Muscle of leg (tissue), 11 donors: Measurements from ENCODE around the gene ARHGEF12. TPM values are rescaled to one million over a fixed set of nuclear protein-coding genes. Genes with fewer than 3 reads are reported as not detected.

ENCODE experiments used
- DNase-seq: peaks from one replicate; pipeline ENCODE4 v3.0.0; 2013
- H3K27ac ChIP-seq: one replicate; pipeline ENCODE4 v1.5.1; 2013; ENCODE audit warnings: mild to moderate bottlenecking, low read length, control low read depth
- H3K27me3 ChIP-seq: one replicate; pipeline ENCODE4 v1.6.1; 2013; ENCODE audit warnings: low read length; ENCODE audit not compliant: control insufficient read depth, insufficient read depth
- H3K36me3 ChIP-seq: one replicate; pipeline ENCODE4 v1.6.1; 2013; ENCODE audit warnings: low read length; ENCODE audit not compliant: control insufficient read depth, insufficient read depth
- H3K4me1 ChIP-seq: one replicate; pipeline ENCODE4 v1.6.1; 2013; ENCODE audit warnings: low read length; ENCODE audit not compliant: control insufficient read depth, insufficient read depth
- H3K4me3 ChIP-seq: one replicate; pipeline ENCODE4 v1.5.1; 2013; ENCODE audit warnings: low read length, control low read depth
- H3K9me3 ChIP-seq: replicated peaks from 2 replicates; pipeline ENCODE4 v1.6.1; 2013; ENCODE audit warnings: low read depth, low read length; ENCODE audit not compliant: control insufficient read depth
- WGBS: methylation state at CpG from one replicate; pipeline ENCODE4 v1.1.5; 2013; ENCODE audit warnings: missing lambda C conversion rate; ENCODE audit not compliant: insufficient coverage; 5-methylcytosine and 5-hydroxymethylcytosine counted together
- polyA plus RNA-seq, 8 donors: library from polyadenylated mRNA; unstranded; fragments of 120-200 nt; gene quantifications; one replicate each; pipeline versions ENCODE4 v1.2.1 to v1.2.3, GENCODE V29; 2013; ENCODE audit warnings: inconsistent platforms in 1 of 8, low replicate concordance in 1 of 8; ENCODE audit not compliant: insufficient read length in 8 of 8, insufficient read depth in 1 of 8
- total RNA-seq: library from RNA; stranded (reverse); fragments of 120-200 nt; gene quantifications from one replicate; pipeline ENCODE4 v1.2.4, GENCODE V29; 2013

ARHGEF12 gene
- total and polyA plus RNA-seq, 9 donors, result 26.5 to 53.6 (median 36.5) TPM

- no peaks in the 10 kb centered on the region for H3K9me3 ChIP-seq
- peaks cover 5% of the 10 kb centered on the region for H3K36me3 ChIP-seq
- no peaks in the 10 kb centered on the region for H3K4me1 ChIP-seq
- no peaks in the 10 kb centered on the region for H3K27me3 ChIP-seq
- DNase-seq, result no peak
- WGBS, result no CpG with 5 or more reads among the region's 5 CpGs
- H3K27ac ChIP-seq, result no peak overlapping the region
- H3K4me3 ChIP-seq, result no peak overlapping the region
Observed at GRCh38 chr11:120409655-120410054, 73.4 kb downstream of the ARHGEF12 start.

- Histone ChIP-seq H3K36me3 (peaks cover 6% of the 10 kb centered on the region), H3K27me3 (no peaks in the 10 kb centered on the region), H3K27ac (no peak overlapping the region), H3K9me3 (no peaks in the 10 kb centered on the region), H3K4me3 (no peak overlapping the region), H3K4me1 (no peaks in the 10 kb centered on the region)
- no peak for DNase-seq
- no CpG with 5 or more reads among the region's 8 CpGs for WGBS
Observed at GRCh38 chr11:120410622-120411380, 74.6 kb downstream of the ARHGEF12 start.

GRCh38 chr11:120413480-120413879 lies 77.3 kb downstream of the ARHGEF12 start:
- Histone ChIP-seq H3K27me3 (no peaks in the 10 kb centered on the region), H3K27ac (no peak overlapping the region), H3K36me3 (peaks cover 11% of the 10 kb centered on the region), H3K4me1 (no peaks in the 10 kb centered on the region), H3K9me3 (no peaks in the 10 kb centered on the region), H3K4me3 (no peak overlapping the region)
- no peak for DNase-seq

GRCh38 chr11:120420572-120420971 lies 84.4 kb downstream of the ARHGEF12 start:
- no peak for DNase-seq
- Histone ChIP-seq H3K27ac (no peak overlapping the region), H3K36me3 (peaks cover 11% of the 10 kb centered on the region)

GRCh38 chr11:120424185-120424969 lies 88.2 kb downstream of the ARHGEF12 start:
- H3K4me1 ChIP-seq, result no peaks in the 10 kb centered on the region
- no CpG with 5 or more reads among the region's 3 CpGs for WGBS
- H3K36me3 ChIP-seq, result peaks cover 7% of the 10 kb centered on the region
- H3K9me3 ChIP-seq, result no peaks in the 10 kb centered on the region
- no peak overlapping the region for H3K27ac ChIP-seq
- no peaks in the 10 kb centered on the region for H3K27me3 ChIP-seq
- DNase-seq, result no peak
- H3K4me3 ChIP-seq, result no peak overlapping the region

More at GRCh38 chr11:120420572-120420971, 84.4 kb downstream of the ARHGEF12 start:
- Histone ChIP-seq H3K4me1 (no peaks in the 10 kb centered on the region), H3K4me3 (no peak overlapping the region), H3K9me3 (no peaks in the 10 kb centered on the region), H3K27me3 (no peaks in the 10 kb centered on the region)
- WGBS, result no CpG with 5 or more reads among the region's 4 CpGs

- no peaks in the 10 kb centered on the region for H3K27me3 ChIP-seq
- DNase-seq, result no peak
- H3K27ac ChIP-seq, result no peak overlapping the region
- no peaks in the 10 kb centered on the region for H3K9me3 ChIP-seq
- no peak overlapping the region for H3K4me3 ChIP-seq
- H3K4me1 ChIP-seq, result no peaks in the 10 kb centered on the region
- WGBS, result 80% methylated on average over 1 of the region's 3 CpGs
- peaks cover 9% of the 10 kb centered on the region for H3K36me3 ChIP-seq
Observed at GRCh38 chr11:120424970-120425332, 88.7 kb downstream of the ARHGEF12 start.

- Histone ChIP-seq H3K27ac (no peak overlapping the region), H3K27me3 (no peaks in the 10 kb centered on the region), H3K36me3 (peaks cover 9% of the 10 kb centered on the region), H3K4me1 (no peaks in the 10 kb centered on the region), H3K9me3 (no peaks in the 10 kb centered on the region), H3K4me3 (no peak overlapping the region)
- WGBS, result no CpG with 5 or more reads among the region's 3 CpGs
- DNase-seq, result peak; percentile 23
Observed at GRCh38 chr11:120425527-120425926, 89.3 kb downstream of the ARHGEF12 start.

- DNase-seq, result no peak
- Histone ChIP-seq H3K27me3 (no peaks in the 10 kb centered on the region), H3K36me3 (peaks cover 8% of the 10 kb centered on the region), H3K9me3 (no peaks in the 10 kb centered on the region), H3K4me3 (no peak overlapping the region), H3K4me1 (no peaks in the 10 kb centered on the region), H3K27ac (no peak overlapping the region)
Observed at GRCh38 chr11:120430146-120430545, 93.9 kb downstream of the ARHGEF12 start.

GRCh38 chr11:120431633-120432032 lies 95.4 kb downstream of the ARHGEF12 start:
- no peak overlapping the region for H3K4me3 ChIP-seq
- peaks cover 7% of the 10 kb centered on the region for H3K36me3 ChIP-seq
- no peaks in the 10 kb centered on the region for H3K9me3 ChIP-seq
- peak overlapping the region; percentile 15 for H3K27ac ChIP-seq
- no CpG with 5 or more reads among the region's 3 CpGs for WGBS
- no peaks in the 10 kb centered on the region for H3K27me3 ChIP-seq
- no peaks in the 10 kb centered on the region for H3K4me1 ChIP-seq
- peak; percentile 9 for DNase-seq

- Histone ChIP-seq H3K27me3 (no peaks in the 10 kb centered on the region), H3K36me3 (peaks cover 7% of the 10 kb centered on the region), H3K4me1 (no peaks in the 10 kb centered on the region), H3K9me3 (no peaks in the 10 kb centered on the region), H3K27ac (no peak overlapping the region), H3K4me3 (no peak overlapping the region)
- no CpG with 5 or more reads among the region's 4 CpGs for WGBS
- peak; percentile 70 for DNase-seq
Observed at GRCh38 chr11:120432056-120433018, 96.1 kb downstream of the ARHGEF12 start.
